Endodermal cell (in vitro differentiated cells): ENCODE measurements around the gene SEMA6C. TPM values are rescaled to one million over a fixed set of nuclear protein-coding genes. Genes with fewer than 3 reads are reported as not detected.
"Not testable (repeated sequence)": the region's sequence is repeated elsewhere in the genome, so short reads cannot be mapped to it uniquely, and the experiment has no call there.

Experiments used
- DNase-seq: peaks from one replicate; pipeline ENCODE4 v3.0.0-alpha.2; 2017
- H3K27ac ChIP-seq: 2 replicates; pipeline ENCODE4 v1.5.1; 2013; ENCODE audit warnings: mild to moderate bottlenecking, low read depth, low read length, moderate library complexity
- H3K27me3 ChIP-seq: 2 replicates; pipeline ENCODE4 v1.6.1; 2013; ENCODE audit warnings: mild to moderate bottlenecking, low read length, moderate library complexity; ENCODE audit not compliant: insufficient read depth, control insufficient read depth, poor library complexity, severe bottlenecking
- H3K36me3 ChIP-seq: 2 replicates; pipeline ENCODE4 v1.7.0; 2013; ENCODE audit warnings: mild to moderate bottlenecking, low read length, moderate library complexity; ENCODE audit not compliant: control insufficient read depth, insufficient read depth
- H3K4me1 ChIP-seq: one replicate; pipeline ENCODE4 v1.7.0; 2013; ENCODE audit warnings: low read length; ENCODE audit not compliant: control insufficient read depth, insufficient read depth
- H3K4me3 ChIP-seq: 2 replicates; pipeline ENCODE4 v1.5.1; 2013; ENCODE audit warnings: mild to moderate bottlenecking, low read length, moderate library complexity
- H3K9ac ChIP-seq: 2 replicates; pipeline ENCODE4 v1.6.1; 2013; ENCODE audit warnings: mild to moderate bottlenecking, low read length, moderate library complexity; ENCODE audit not compliant: poor library complexity, severe bottlenecking; ENCODE audit errors: extremely low read depth
- H3K9me3 ChIP-seq: 2 replicates; pipeline ENCODE4 v1.6.1; 2013; ENCODE audit warnings: mild to moderate bottlenecking, low read length, moderate library complexity; ENCODE audit not compliant: control insufficient read depth
- H3K27ac Mint-ChIP-seq: 2 replicates; pipeline ENCODE4 v1.8.0; 2020; ENCODE audit warnings: mixed read lengths
- H3K27me3 Mint-ChIP-seq: 2 replicates; pipeline ENCODE4 v1.8.0; 2021; ENCODE audit warnings: mild to moderate bottlenecking, mixed read lengths; ENCODE audit not compliant: insufficient read depth
- H3K36me3 Mint-ChIP-seq: 2 replicates; pipeline ENCODE4 v1.8.0; 2020; ENCODE audit warnings: low read depth, mixed read lengths
- H3K4me1 Mint-ChIP-seq: 2 replicates; pipeline ENCODE4 v1.8.0; 2020; ENCODE audit warnings: mixed read lengths
- H3K4me3 Mint-ChIP-seq: 2 replicates; pipeline ENCODE4 v1.8.0; 2020; ENCODE audit warnings: mild to moderate bottlenecking, moderate library complexity, mixed read lengths
- H3K9me3 Mint-ChIP-seq: 2 replicates; pipeline ENCODE4 v1.8.0; 2020; ENCODE audit warnings: mild to moderate bottlenecking, mixed read lengths
- CTCF ChIP-seq: fragments of 200-600 bp; sonication (generic); conservative IDR thresholded peaks from 2 replicates; pipeline ENCODE4 v1.5.0; 2021; ENCODE audit warnings: antibody characterized with exemption, mild to moderate bottlenecking
- WGBS, 2 experiments: methylation state at CpG; one replicate each; pipeline versions ENCODE4 v1.1.5 to v1.1.7; 2013; ENCODE audit warnings: missing lambda C conversion rate in 2 of 2, mixed read lengths in 1 of 2; ENCODE audit not compliant: insufficient coverage in 1 of 2, insufficient read length in 1 of 2; 5-methylcytosine and 5-hydroxymethylcytosine counted together
- total RNA-seq, 2 donors: library from RNA; stranded (reverse); fragmentation: NEBNext Ultra II Directional in 1 of 2; extraction: Animal tissue kit (Norgen Biotek cat#: 25700) in 1 of 2; gene quantifications; 2 replicates in 1 of 2; 3 replicates in 1 of 2; pipeline ENCODE4 v1.2.1, GENCODE V29; 2021

The SEMA6C gene
- total RNA-seq, 2 donors from 2014 or later: 23.8 to 26.5 TPM

- no peak for TF ChIP-seq CTCF
- no peak overlapping the region for H3K4me3 Mint-ChIP-seq
Measured at GRCh38 chr1:151106894-151107293, 39.5 kb downstream of the SEMA6C start.

GRCh38 chr1:151104630-151105029 is 41.8 kb downstream of the SEMA6C start:
- H3K4me1 Mint-ChIP-seq: no peaks in the 10 kb centered on the region
- no peak overlapping the region for H3K27ac Mint-ChIP-seq
- peaks cover 3% of the 10 kb centered on the region for H3K36me3 Mint-ChIP-seq
- Histone ChIP-seq H3K4me3 (no peak overlapping the region), H3K9me3 (no peaks in the 10 kb centered on the region), H3K27ac (no peak overlapping the region), H3K36me3 (no peaks in the 10 kb centered on the region), H3K4me1 (no peaks in the 10 kb centered on the region), H3K27me3 (no peaks in the 10 kb centered on the region), H3K9ac (no peak overlapping the region)
- no peaks in the 10 kb centered on the region for H3K9me3 Mint-ChIP-seq
- H3K4me3 Mint-ChIP-seq: no peak overlapping the region
- DNase-seq: no peak
- H3K27me3 Mint-ChIP-seq: no peaks in the 10 kb centered on the region
- TF ChIP-seq CTCF: no peak

More at GRCh38 chr1:151106894-151107293, 39.5 kb downstream of the SEMA6C start:
- Mint-ChIP-seq H3K27me3 (no peaks in the 10 kb centered on the region), H3K9me3 (no peaks in the 10 kb centered on the region), H3K4me1 (no peaks in the 10 kb centered on the region), H3K36me3 (peaks cover 4% of the 10 kb centered on the region), H3K27ac (no peak overlapping the region)
- H3K4me1 ChIP-seq: no peaks in the 10 kb centered on the region
- H3K9me3 ChIP-seq: no peaks in the 10 kb centered on the region
- no peak for DNase-seq
- no peaks in the 10 kb centered on the region for H3K27me3 ChIP-seq
- H3K27ac ChIP-seq: no peak overlapping the region
- WGBS, 2 experiments: 84 to 100% methylated on average over 1 to 2 of the region's 2 CpGs
- H3K36me3 ChIP-seq: no peaks in the 10 kb centered on the region
- H3K4me3 ChIP-seq: no peak overlapping the region
- H3K9ac ChIP-seq: no peak overlapping the region

- Histone ChIP-seq H3K4me3 (no peak overlapping the region), H3K9ac (no peak overlapping the region), H3K27ac (no peak overlapping the region), H3K4me1 (no peaks in the 10 kb centered on the region), H3K36me3 (no peaks in the 10 kb centered on the region), H3K9me3 (no peaks in the 10 kb centered on the region), H3K27me3 (no peaks in the 10 kb centered on the region)
- no peaks in the 10 kb centered on the region for H3K4me1 Mint-ChIP-seq
- H3K36me3 Mint-ChIP-seq: peaks cover 5% of the 10 kb centered on the region
- TF ChIP-seq CTCF: no peak
- H3K27me3 Mint-ChIP-seq: no peaks in the 10 kb centered on the region
- no peak overlapping the region for H3K4me3 Mint-ChIP-seq
- no peak overlapping the region for H3K27ac Mint-ChIP-seq
- DNase-seq: no peak
- no peaks in the 10 kb centered on the region for H3K9me3 Mint-ChIP-seq
- WGBS, 2 experiments: 88 to 100% methylated on average over 1 of the region's 1 CpG
Measured at GRCh38 chr1:151098126-151098525, 48.3 kb downstream of the SEMA6C start.

GRCh38 chr1:151097426-151097825 is 49.0 kb downstream of the SEMA6C start:
- WGBS, 2 experiments: 81 to 92% methylated on average over 5 to 6 of the region's 6 CpGs

More at GRCh38 chr1:151097426-151097825, 49.0 kb downstream of the SEMA6C start:
- not testable (repeated sequence) for H3K27me3 Mint-ChIP-seq, H3K4me3 ChIP-seq, H3K9me3 ChIP-seq, H3K9ac ChIP-seq, H3K36me3 ChIP-seq, H3K4me3 Mint-ChIP-seq, H3K27ac ChIP-seq, H3K36me3 Mint-ChIP-seq, DNase-seq, H3K9me3 Mint-ChIP-seq, H3K27me3 ChIP-seq, H3K27ac Mint-ChIP-seq, H3K4me1 ChIP-seq, H3K4me1 Mint-ChIP-seq
